Liver (tissue), 3 donors: ENCODE measurements around the gene DCAF11.
A peak's percentile ranks its signal among the peaks of the same experiment; 100 is the strongest.

Experiments
- ATF3 ChIP-seq: IDR thresholded peaks from 2 replicates; pipeline ENCODE4 v1.6.1; 2016; ENCODE audit warnings: antibody characterized with exemption
- CTCF ChIP-seq: fragments of 150-350 bp; IDR thresholded peaks from 2 replicates; pipeline ENCODE4 v1.5.1; 2017; ENCODE audit warnings: improper control_type of control experiment, low read depth, low read length; ENCODE audit not compliant: missing input control
- FOXA2 ChIP-seq: IDR thresholded peaks from 2 replicates; pipeline ENCODE4 v1.6.1; 2016; ENCODE audit warnings: antibody characterized with exemption
- GABPA ChIP-seq, 2 donors: IDR thresholded peaks in 1 of 2; conservative IDR thresholded peaks in 1 of 2; 2 replicates each; pipeline ENCODE4 v1.6.1; 2016; ENCODE audit warnings: antibody characterized with exemption in 2 of 2, mild to moderate bottlenecking in 1 of 2, moderate library complexity in 1 of 2
- HNF4A ChIP-seq, 2 donors: conservative IDR thresholded peaks; 2 replicates each; pipeline ENCODE4 v1.6.1; 2016; ENCODE audit warnings: antibody characterized with exemption in 2 of 2, mild to moderate bottlenecking in 2 of 2
- JUND ChIP-seq, 2 donors: IDR thresholded peaks; 2 replicates each; pipeline ENCODE4 v1.6.1; 2016; ENCODE audit warnings: antibody characterized with exemption in 2 of 2
- MAX ChIP-seq: IDR thresholded peaks from 2 replicates; pipeline ENCODE4 v1.6.1; 2016; ENCODE audit warnings: antibody characterized with exemption
- RAD21 ChIP-seq, 2 donors: IDR thresholded peaks; 2 replicates each; pipeline ENCODE4 v1.6.1; 2016; ENCODE audit warnings: antibody characterized with exemption in 2 of 2, mild to moderate bottlenecking in 2 of 2
- REST ChIP-seq: IDR thresholded peaks from 2 replicates; pipeline ENCODE4 v1.6.1; 2016; ENCODE audit warnings: antibody characterized with exemption, mild to moderate bottlenecking
- TAF1 ChIP-seq: conservative IDR thresholded peaks from 2 replicates; pipeline ENCODE4 v1.6.1; 2016; ENCODE audit warnings: antibody characterized with exemption, mild to moderate bottlenecking
- YY1 ChIP-seq: IDR thresholded peaks from 2 replicates; pipeline ENCODE4 v1.6.1; 2016; ENCODE audit warnings: antibody characterized with exemption, mild to moderate bottlenecking
- ZBTB33 ChIP-seq: IDR thresholded peaks from 2 replicates; pipeline ENCODE4 v1.6.1; 2016; ENCODE audit warnings: antibody characterized with exemption
- donor health status: healthy.
- donor health status: healthy.

GRCh38 chr14:24083462-24083861 lies 31.1 kb upstream of the DCAF11 start:
- TF ChIP-seq CTCF (no peak), YY1 (no peak), ZBTB33 (no peak), RAD21 (IDR thresholded peaks at IDR 0.05) (no peak), GABPA (IDR thresholded peaks at IDR 0.05 in 1 of 2, conservative IDR thresholded peaks at IDR 0.05 in 1 of 2) (no peak), MAX (no peak), HNF4A (conservative IDR thresholded peaks at IDR 0.05) (peak; percentile 81 to 91), JUND (IDR thresholded peaks at IDR 0.05) (no peak), TAF1 (no peak), REST (no peak), FOXA2 (no peak), ATF3 (no peak)
